ENCODE data around the gene PPP1R8. TPM values are rescaled to one million over a fixed set of nuclear protein-coding genes. Genes with fewer than 3 reads are reported as not detected.
A peak's percentile ranks its signal among the peaks of the same experiment; 100 is the strongest.
"Not testable (repeated sequence)": the region's sequence is repeated elsewhere in the genome, so short reads cannot be mapped to it uniquely, and the experiment has no call there.

The PPP1R8 gene
- total RNA-seq (2014; rRNA removed; shearing (Covaris generic)) = 37.8 and 52.1 TPM in 2 replicates

DNA sequence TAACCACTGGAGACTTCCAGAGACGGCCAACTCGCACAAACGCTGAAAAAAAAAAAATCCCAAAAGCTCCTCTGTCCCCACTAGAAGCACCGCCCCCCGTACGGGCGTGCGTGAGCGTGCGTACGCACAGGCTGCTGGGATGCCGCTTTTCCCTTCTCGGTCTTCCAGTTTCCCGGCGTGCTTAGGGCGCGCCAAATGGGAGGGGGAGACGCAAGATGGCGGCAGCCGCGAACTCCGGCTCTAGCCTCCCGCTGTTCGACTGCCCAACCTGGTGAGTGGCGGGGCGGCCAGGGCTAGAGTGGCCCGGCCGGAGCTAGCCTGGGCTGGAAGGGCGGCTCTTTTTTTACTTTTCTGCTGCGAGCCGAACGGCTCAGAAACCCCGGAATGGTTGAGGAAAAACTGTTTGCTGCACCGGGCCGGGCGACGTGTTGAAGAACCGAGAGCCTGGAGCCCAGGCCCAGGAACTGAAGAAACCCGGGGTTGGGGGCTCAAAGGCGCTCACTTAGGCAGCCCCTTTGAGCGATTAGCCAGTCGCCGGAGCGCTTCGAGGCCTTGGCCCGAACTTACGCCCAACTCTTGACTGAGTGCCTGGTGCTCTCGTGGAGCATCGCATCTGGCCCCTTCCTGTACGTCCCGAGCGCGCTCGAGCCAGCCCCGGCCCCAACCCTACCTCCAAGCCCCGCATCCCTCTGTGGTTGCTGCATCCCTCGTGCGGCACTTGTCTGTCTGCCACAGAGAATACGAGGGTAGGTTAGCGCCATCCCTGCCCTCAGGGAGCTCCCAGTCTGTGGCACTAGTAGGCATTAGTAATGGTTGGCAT is at the start of gene PPP1R8:
TSS of gene PPP1R8 (plus strand) at position 162 of the 820 bp plus-strand sequence. CDS start at position 216, 54 bp downstream.
- peak; percentile 97 for DNase-seq (ENCODE audit: low read depth)

DNA sequence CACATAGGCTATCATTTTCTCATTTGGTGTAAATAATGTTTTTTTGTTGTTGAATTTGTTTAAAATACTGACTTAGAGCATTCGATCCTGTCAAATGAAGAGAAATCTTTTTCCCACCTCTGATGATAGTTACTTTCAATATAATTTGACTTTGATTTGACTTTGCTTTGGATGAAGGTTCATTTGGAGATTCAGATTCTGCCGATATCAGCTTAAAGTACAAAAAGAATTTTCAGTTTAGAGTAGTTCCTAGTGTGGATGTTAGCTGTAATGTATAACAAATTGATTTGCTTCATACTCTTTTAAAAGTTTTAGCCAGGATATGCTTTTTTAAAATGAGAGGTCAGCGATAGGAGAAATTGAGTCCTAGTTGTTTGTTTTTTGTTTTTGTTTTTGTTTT is 47.6 kb upstream of the PPP1R8 start:
- DNase-seq (ENCODE audit: low read depth) = no peak

DNA sequence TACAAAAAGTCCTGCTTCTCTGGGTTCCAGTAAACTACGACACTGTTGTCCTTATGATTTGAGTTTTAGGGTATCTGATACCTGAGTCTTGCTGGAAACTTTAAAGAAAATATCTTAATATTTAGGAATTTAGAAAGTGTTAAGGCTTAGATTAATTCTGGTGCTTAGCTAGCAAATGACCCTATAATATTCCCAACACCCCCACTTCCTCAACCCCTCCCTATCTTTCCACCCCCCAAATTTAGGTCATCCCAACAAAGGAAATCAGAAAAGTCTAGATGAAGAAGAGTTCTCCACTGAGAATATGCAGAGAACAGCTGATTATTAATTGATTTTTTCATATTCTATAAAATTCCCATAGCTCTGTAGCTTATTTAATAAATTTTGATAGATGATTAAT is 45.9 kb upstream of the PPP1R8 start:
- DNase-seq (ENCODE audit: low read depth) = no peak

DNA sequence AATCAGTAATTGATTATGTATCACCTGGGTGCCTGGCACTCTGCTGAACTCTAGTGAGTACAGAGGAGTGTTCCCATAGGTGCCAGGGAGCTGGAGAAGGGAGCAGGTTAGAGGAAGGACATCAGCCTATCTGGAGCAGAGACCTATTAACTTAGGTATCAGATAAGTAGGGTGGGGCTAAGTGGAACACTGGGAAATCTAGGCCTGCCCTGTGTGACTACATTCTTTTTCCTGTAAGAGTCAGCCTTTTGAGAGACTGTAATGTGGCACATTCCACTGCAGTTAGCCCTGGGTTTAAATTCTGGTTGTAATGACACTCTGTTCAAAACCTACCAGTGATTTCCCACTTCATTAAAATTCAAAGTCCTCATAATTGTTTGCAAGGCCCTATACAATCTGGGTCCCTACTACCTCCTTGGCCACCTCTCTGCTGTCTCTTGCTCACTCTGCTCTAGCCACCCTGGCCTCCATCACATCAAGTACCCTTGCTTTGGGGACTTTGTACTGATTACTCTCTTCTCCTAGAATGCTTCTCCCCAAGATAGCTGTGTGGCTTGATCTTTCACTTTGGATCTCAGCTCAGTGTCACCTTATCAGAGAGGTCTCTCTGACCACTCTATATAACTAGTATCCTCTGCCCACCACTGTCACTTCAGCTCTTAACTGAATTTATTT is 44.7 kb upstream of the PPP1R8 start:
- DNase-seq (ENCODE audit: low read depth) = peak; percentile 40

DNA sequence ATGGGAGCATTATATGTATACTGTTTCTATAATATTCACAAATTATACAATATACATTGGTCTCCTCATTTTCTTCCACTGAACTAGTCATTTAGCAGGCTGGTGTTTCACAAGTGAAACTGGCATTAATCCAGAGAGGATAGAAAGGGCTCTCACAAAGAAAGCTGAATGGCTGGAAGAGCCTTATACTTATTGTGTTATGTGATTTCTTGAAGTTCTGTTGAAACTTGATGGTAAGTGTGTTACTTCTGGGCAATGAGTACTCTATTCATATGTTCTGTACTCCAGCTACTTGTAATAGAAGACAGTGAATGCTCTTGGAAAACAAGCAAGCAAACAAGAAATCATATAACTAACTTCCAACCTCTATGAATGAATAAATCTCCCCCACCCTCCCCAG is 42.7 kb upstream of the PPP1R8 start:
- peak; percentile 24 for DNase-seq (ENCODE audit: low read depth)

DNA sequence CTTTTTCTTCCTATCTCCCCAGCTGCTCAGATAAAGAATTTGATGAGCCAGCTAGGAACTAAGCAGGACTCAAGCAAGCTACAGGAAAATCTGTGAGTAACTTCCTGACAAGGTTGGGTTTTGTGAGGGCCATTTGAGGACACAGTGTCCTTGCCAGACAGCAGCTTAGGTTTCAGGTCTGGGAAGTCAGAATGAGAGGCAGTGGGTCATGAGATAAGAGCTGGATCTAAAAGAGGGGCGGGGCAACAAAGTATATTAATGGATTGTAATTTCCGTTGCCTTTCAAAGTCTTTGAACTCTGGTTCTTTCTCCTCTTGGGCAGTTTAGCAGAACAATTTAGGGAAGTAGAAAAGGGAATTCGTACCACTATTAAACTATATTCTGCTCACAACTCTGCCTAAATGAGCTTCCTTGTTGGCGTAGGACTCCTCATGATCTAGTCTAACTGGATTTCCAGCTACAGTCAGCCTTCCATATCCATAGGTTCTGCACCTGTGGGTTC is 41.0 kb upstream of the PPP1R8 start:
- peak; percentile 75 for DNase-seq (ENCODE audit: low read depth)

DNA sequence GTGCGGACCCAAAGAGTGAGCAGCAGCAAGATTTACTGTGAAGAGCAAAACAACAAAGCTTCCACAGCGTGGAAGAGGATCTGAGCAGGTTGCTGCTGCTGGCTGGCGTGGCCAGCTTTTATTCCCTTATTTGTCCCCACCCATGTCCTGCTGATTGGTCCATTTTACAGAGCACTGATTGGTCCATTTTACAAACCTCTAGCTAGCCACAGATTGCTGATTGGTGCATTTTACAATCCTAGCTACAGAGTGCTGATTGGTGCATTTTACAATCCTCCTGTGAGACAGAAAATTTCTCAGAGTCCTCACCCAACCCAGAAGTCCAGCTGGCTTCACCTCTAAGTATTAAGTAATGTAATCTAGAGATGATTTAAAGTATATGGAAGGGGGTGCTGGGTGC is 40.3 kb upstream of the PPP1R8 start:
- DNase-seq (ENCODE audit: low read depth) = peak; percentile 6

DNA sequence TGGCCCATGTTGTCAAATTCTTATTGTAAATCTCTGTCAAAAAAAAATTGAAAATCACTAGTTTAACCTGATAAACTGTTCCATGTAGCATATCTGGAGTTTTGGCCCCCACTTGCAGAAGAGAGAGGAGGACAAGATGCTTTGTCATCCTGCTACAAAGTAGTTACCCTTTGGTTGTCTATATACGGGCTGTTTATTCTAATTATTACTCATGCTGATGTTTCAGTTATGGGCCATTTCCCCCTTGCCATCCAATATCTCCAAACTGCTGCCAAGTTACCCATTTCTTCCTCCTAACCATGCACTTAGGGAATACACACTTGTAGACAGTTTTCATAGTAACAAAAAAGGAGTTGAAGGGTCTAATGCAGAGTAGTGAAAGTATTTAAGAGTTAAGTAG is 35.0 kb upstream of the PPP1R8 start:
- DNase-seq (ENCODE audit: low read depth) = peak; percentile 3

DNA sequence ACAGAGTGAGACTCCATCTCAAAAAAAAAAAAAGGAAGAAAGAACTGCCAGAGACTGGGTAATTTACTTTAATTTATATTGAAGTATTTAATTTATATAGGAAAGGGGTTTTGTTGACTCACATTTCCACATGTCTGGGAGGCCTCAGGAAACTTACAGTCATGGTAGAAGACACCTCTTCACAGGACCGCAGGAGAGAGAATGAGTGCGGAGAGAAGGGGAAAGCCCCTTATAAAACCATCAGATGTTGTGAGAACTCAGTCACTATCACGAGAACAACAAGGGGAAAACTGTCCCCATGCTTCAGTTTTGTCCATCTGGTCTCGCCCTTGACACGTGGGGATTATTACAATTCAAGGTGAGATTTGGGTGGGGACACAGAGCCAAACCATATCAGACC is 25.8 kb upstream of the PPP1R8 start:
- no peak for DNase-seq (ENCODE audit: low read depth)

DNA sequence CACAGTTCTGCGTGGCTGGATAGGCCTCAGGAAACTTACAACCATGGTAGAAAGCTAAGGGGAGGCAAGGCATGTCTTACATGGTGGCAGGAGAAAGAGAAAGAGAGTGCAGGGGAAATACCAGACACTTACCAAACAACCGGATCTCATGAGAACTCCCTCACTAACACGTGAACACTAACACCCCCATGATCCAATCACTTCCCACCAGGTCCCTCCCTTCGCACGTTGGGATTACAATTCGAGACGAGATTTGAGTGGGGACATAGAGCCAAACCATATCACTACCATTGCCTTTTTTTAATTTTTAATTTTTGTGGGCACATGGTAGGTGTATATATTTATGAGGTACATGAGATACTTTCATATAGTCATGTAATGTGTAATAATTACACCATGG is 23.8 kb upstream of the PPP1R8 start:
- no peak for DNase-seq (ENCODE audit: low read depth)

DNA sequence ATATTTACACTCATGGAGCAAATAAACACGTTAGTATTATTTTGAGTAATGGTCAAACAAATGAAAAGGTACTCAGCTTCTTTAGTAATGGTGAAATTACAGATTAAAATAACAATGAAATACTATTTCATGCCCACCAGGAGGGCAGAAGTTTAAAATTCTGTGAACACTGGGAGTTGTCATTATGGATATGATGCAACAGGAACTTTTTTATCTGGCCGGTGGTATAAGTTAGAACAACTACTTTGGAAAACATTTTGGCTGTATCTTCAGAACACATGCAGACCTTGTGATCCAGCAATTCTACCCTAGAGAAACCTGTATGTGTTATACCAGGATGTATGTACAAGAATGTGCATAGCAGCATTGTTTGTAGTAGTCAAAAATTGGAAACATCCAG is 23.2 kb upstream of the PPP1R8 start:
- no peak for DNase-seq (ENCODE audit: low read depth)

DNA sequence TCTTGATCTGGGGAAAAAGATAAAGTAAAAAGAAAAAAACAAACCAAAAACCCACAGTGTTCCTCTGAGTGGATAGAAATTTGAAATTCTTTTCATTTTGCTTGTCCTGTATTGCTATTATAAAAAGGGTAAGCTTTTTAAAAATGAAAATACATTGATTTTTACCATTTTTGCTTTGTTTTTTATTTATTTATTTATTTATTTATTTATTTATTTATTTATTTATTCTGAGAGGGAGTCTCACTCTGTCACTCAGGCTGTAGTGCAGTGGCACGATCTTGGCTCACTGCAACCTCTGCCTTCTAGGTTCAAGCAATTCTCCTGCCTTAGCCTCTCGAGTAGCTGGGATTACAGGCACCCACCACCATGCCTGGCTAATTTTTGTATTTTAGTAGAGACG is 22.5 kb upstream of the PPP1R8 start:
- DNase-seq (ENCODE audit: low read depth) = not testable (repeated sequence)

DNA sequence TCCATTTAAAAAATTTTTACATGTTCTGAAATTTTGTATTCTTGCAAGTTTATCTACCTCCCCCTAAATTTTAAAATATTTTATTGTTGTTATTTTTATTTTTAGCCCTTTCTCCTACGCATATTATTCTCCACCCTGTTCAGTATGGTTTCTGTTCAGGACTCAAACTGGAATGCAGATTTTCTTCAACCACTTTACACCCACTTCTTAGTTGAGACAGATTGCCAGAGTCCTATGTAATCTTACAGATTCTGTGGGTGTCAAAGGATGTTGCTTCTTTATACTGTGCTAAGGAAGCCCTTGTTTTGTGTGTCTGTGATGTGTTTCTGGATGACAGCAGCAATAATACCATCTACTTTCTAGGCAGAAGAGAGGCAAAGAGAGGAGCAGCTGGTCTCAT is 20.7 kb upstream of the PPP1R8 start:
- no peak for DNase-seq (ENCODE audit: low read depth)

DNA sequence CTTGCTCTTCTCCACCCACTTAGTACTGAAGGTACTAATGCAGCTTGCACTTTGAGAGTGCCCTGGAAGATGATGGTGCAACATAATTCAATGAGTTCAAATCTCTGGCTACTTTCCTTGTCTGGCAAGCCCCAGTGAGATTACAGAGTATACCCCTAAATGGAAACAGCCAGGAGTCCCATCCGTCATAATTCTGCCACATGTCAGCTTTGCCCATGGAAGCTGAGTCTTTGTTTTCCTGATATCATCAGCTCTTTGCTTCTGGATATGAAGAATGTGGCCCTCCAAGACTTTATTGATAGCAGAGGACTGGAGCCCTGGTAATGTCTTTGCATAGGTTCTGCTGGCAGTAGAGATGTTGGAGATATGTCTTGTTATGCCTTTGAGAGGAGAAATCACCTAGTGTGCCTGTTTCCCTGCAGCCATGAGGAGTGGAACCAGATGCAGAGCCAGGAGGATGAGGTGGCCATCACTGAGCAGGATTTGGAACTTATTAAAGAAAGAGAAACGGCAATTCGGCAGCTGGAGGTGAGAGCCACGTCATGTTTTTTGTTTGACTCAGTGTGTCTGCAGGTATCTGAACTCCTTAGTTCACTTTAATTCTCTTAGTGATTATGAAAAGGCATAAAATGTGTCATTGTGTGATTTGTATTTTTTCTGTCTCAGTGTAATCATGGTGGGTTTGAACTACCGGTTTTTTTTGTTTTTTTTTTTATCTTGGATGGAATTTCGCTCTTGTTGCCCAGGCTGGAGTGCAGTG is 18.7 kb upstream of the PPP1R8 start:
- no peak for DNase-seq (ENCODE audit: low read depth)

DNA sequence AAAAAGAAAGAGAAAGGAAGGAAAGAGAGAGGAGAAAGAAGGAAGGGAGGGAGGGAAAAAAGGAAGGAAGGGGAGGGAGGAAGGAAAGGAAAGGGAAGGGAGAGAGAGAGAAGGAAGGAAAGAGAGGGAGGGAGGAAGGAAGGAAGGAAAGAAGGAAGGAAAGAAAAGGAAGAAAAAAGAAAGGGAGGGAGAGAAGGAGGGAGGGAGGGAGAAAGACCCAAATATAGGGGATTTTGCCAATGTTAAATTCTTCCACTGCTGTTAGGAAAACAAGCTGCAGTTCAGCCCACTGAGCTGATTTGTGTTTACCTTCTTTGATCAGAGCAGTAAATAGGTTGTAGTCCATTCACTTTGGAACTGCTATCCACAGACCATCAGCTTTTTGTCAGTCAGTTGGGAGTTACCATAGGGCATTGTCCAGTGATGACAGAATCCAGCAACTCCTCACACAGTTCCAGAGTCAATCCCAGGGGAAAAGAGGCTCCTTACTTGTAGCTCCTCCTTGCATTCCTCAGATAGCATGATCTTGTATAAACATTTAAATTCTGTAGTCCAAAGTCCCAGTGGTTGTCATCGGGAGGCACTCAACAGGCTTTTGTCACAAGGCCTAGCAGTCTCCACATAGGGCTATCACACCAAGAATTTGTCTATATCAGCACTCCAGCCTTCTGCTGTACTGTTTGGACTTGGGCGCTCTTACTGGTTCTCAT is 13.5 kb upstream of the PPP1R8 start:
- no peak for DNase-seq (ENCODE audit: low read depth)

DNA sequence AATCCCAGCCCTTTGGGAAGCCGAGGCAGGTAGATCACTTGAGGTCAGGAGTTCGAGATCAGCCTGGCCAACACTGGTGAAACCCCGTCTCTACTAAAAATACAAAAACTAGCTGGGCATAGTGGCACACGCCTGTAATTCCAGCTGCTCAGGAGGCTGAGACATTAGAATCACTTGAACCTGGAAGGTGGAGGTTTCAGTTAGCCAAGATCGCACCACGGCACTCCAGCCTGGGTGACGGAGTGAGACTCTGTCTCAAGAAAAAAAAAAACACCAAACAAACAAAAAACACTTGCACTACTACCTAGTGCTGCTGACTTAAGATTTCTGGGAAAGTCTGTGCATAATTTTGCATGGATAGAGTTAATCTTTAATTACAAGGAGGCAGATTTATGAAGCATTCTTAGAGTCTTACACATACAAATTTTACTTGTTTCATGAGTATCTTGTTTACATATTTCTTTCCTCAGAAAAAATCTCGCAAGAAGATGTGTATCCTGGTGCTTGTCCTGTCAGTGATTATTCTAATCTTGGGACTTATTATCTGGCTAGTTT is 8.7 kb upstream of the PPP1R8 start:
- no peak for DNase-seq (ENCODE audit: low read depth)

DNA sequence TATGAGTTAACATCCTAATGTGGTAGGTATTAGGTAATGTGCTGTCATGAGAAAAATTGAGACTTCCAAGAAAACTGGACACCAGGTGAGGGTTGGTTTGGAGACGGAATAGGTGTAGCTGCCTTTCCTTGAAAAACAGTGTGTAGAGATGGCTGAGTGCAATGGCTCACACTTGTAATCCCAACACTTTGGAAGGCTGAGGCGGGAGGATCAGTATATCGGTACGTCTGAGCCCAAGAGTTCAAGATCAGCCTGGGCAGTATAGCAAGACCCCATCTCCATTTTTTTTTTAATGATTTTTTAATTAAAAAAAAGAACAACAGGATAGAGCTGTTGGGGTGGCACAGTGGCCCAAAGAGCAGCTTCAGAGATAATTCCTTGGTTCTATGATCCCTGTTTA is 6.8 kb upstream of the PPP1R8 start:
- no peak for DNase-seq (ENCODE audit: low read depth)

DNA sequence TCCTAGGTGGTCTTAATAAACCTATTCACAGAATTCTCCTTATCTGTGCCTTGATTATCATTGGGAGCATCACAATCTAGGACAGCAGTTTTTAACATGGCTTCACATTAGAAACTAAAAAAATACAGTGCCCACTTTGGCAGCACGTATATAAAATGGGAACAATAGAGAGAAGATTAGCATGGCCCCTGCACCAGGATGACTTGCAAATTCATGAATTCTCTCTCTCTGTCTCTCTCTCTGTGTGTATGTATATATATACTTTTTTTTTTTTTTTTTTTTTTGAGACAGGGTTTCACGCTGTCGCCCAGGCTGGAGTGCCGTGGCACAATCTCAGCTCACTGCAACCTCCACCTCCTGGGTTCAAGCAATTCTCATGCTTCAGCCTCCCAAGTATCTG is 6.2 kb upstream of the PPP1R8 start:
- DNase-seq (ENCODE audit: low read depth) = no peak

DNA sequence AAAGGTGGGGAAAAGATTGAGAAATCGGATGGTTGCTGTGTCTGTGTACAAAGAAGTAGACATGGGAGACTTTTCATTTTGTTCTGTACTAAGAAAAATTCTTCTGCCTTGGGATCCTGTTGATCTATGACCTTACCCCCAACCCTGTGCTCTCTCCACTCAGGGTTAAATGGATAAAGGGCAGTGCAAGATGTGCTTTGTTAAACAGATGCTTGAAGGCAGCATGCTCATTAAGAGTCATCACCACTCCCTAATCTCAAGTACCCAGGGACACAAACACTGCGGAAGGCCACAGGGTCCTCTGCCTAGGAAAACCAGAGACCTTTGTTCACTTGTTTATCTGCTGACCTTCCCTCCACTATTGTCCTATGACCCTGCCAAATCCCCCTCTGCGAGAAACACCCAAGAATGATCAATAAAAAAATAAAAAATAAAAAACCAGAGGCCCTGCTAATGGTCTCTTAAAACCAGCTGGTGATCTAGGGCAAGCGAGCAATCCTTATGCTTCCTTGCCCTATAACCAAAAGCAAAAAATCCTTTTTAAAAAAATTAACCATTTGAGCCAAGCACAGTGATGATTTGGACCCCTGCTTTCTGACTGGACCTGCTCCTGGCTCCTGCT is 1.1 kb upstream of the PPP1R8 start:
- not testable (repeated sequence) for DNase-seq (ENCODE audit: low read depth)

DNA sequence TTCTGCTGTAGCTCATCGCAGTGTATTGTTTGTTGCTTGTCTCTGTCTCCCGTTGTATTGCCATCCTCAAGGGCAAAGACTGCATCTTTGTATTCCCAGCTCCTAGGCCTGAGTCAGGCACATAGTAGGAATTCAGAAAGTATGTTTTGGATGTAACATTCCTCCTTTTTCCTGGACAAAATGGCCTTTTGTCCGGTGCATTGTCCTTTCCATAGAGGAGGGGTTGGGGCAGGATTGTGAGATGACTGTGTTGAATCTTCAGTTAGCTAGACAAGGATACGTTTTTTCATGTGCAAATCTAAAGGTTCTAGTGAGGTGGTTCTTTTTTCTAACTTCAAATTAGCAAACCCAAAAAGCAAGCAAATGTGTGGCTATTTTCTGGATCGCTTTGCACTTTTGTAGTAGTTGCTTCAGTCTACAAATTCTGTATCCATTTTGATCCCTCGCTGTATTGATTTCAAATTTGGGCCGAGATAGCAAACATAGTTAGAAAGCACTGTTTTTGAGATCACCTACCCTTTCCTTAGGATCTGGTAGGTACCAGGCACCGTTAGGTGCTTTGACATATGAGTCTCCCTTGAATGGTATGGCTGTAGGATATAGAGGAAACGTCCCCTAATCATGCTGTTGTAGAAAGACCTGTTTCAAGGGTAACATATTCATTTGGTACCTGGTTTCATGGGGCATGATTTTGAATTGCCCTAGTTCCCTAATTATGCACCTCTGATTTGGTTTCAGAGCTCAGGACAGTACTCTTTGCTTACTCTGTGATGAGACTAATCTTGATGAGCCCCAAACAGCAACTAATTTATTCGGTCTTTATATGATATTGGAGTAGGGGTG is 1.2 kb downstream of the PPP1R8 start:
- DNase-seq (ENCODE audit: low read depth) = no peak
